NCI-H510A treated with DMSO at 0.1 percent for 48 hours (cell line): ENCODE data around the gene CIRBP.

Source experiments
- DNase-seq: peaks from one replicate; lab custom pipeline; 2025; lab: John Stamatoyannopoulos, UW

CIRBP gene

GRCh38 chr19:1256646-1257474 is 12.3 kb upstream of the CIRBP start:
- no peak for DNase-seq

- DNase-seq = no peak
These were observed 11.5 kb upstream of the CIRBP start for GRCh38 chr19:1257475-1258162.

GRCh38 chr19:1258163-1258492 is 11.0 kb upstream of the CIRBP start:
- no peak for DNase-seq

- DNase-seq = no peak
These were observed 10.4 kb upstream of the CIRBP start for GRCh38 chr19:1258707-1259205.

- no peak for DNase-seq
These were observed 9.8 kb upstream of the CIRBP start for GRCh38 chr19:1259206-1259875.

GRCh38 chr19:1259876-1260748 is 9.0 kb upstream of the CIRBP start:
- DNase-seq = no peak

GRCh38 chr19:1260749-1261537 is 8.2 kb upstream of the CIRBP start:
- DNase-seq = peak; percentile 70

- no peak for DNase-seq
These were observed 7.7 kb upstream of the CIRBP start for GRCh38 chr19:1261538-1261797.

GRCh38 chr19:1261798-1262622 is 7.1 kb upstream of the CIRBP start:
- DNase-seq = peak; percentile 13

GRCh38 chr19:1262623-1263123 is 6.5 kb upstream of the CIRBP start:
- DNase-seq = no peak

GRCh38 chr19:1263188-1263587 is 5.9 kb upstream of the CIRBP start:
- no peak for DNase-seq

- no peak for DNase-seq
These were observed 4.1 kb upstream of the CIRBP start for GRCh38 chr19:1264801-1265614.

- no peak for DNase-seq
These were observed 3.5 kb upstream of the CIRBP start for GRCh38 chr19:1265615-1266128.

- peak; percentile 16 for DNase-seq
These were observed 2.8 kb upstream of the CIRBP start for GRCh38 chr19:1266129-1266915.

GRCh38 chr19:1266916-1267476 is 2.1 kb upstream of the CIRBP start:
- peak; percentile 11 for DNase-seq

GRCh38 chr19:1267477-1268225 is 1.5 kb upstream of the CIRBP start:
- DNase-seq = no peak
